GM06990 (cell line): Measurements from ENCODE around the gene DNAAF1.

Experiments used
- DNase-seq: peaks from one replicate; pipeline ENCODE4 v3.0.0-alpha.2; 2011; ENCODE audit not compliant: insufficient read length; ENCODE audit errors: extremely low read depth
- H3K27me3 ChIP-seq: replicated peaks from 2 replicates; pipeline ENCODE4 v1.6.0; 2011; ENCODE audit warnings: low read length; ENCODE audit not compliant: control insufficient read depth, insufficient read depth
- H3K36me3 ChIP-seq: 2 replicates; pipeline ENCODE4 v1.5.1; 2011; ENCODE audit warnings: low read length; ENCODE audit not compliant: control insufficient read depth, insufficient read depth
- H3K4me3 ChIP-seq: replicated peaks from 2 replicates; pipeline ENCODE4 v1.5.1; 2011; ENCODE audit warnings: low read depth, mild to moderate bottlenecking, control low read depth, low read length
- CTCF ChIP-seq: IDR thresholded peaks from 2 replicates; pipeline ENCODE4 v1.5.1; 2011; ENCODE audit warnings: low read length, control low read depth, mild to moderate bottlenecking, inconsistent platforms; ENCODE audit not compliant: insufficient read depth, poor library complexity, severe bottlenecking

DNAAF1 gene

GRCh38 chr16:84119368-84119767 lies 25.7 kb upstream of the DNAAF1 start:
- Histone ChIP-seq H3K27me3 (no peaks in the 10 kb centered on the region), H3K36me3 (no peaks in the 10 kb centered on the region; the same call in 1 of the 2 replicates), H3K4me3 (no peak overlapping the region)
- DNase-seq, result no peak
- no peak for TF ChIP-seq CTCF

GRCh38 chr16:84120023-84120422 lies 25.1 kb upstream of the DNAAF1 start:
- Histone ChIP-seq H3K4me3 (no peak overlapping the region), H3K27me3 (no peaks in the 10 kb centered on the region), H3K36me3 (no peaks in the 10 kb centered on the region; the same call in 1 of the 2 replicates)
- TF ChIP-seq CTCF, result no peak
- DNase-seq, result no peak

GRCh38 chr16:84121007-84121406 lies 24.1 kb upstream of the DNAAF1 start:
- no peaks in the 10 kb centered on the region; the same call in 1 of the 2 replicates for H3K36me3 ChIP-seq
- TF ChIP-seq CTCF, result no peak
- no peak for DNase-seq

GRCh38 chr16:84124257-84125073 lies 20.6 kb upstream of the DNAAF1 start:
- no peaks in the 10 kb centered on the region for H3K27me3 ChIP-seq
- no peak for DNase-seq
- H3K4me3 ChIP-seq, result no peak overlapping the region
- TF ChIP-seq CTCF, result no peak
- no peaks in the 10 kb centered on the region; the same call in 1 of the 2 replicates for H3K36me3 ChIP-seq

More at GRCh38 chr16:84121007-84121406, 24.1 kb upstream of the DNAAF1 start:
- Histone ChIP-seq H3K27me3 (no peaks in the 10 kb centered on the region), H3K4me3 (no peak overlapping the region)

GRCh38 chr16:84131117-84131516 lies 14.0 kb upstream of the DNAAF1 start:
- Histone ChIP-seq H3K36me3 (no peaks in the 10 kb centered on the region; the same call in 1 of the 2 replicates), H3K27me3 (no peaks in the 10 kb centered on the region), H3K4me3 (no peak overlapping the region)
- TF ChIP-seq CTCF, result no peak
- DNase-seq, result no peak
